ENCODE data around the gene TRIM41.
A peak's percentile ranks its signal among the peaks of the same experiment; 100 is the strongest.
"Not testable (repeated sequence)": the region's sequence is repeated elsewhere in the genome, so short reads cannot be mapped to it uniquely, and the experiment has no call there.

TRIM41 gene

GRCh38 chr5:181223058-181223728, at the start of gene TRIM41:
TRIM41 (plus strand) TSS chr5:181223281; CDS start chr5:181224000, 719 bp downstream.
- peak; percentile 94 for DNase-seq (ENCODE audit: low spot score)

DNA sequence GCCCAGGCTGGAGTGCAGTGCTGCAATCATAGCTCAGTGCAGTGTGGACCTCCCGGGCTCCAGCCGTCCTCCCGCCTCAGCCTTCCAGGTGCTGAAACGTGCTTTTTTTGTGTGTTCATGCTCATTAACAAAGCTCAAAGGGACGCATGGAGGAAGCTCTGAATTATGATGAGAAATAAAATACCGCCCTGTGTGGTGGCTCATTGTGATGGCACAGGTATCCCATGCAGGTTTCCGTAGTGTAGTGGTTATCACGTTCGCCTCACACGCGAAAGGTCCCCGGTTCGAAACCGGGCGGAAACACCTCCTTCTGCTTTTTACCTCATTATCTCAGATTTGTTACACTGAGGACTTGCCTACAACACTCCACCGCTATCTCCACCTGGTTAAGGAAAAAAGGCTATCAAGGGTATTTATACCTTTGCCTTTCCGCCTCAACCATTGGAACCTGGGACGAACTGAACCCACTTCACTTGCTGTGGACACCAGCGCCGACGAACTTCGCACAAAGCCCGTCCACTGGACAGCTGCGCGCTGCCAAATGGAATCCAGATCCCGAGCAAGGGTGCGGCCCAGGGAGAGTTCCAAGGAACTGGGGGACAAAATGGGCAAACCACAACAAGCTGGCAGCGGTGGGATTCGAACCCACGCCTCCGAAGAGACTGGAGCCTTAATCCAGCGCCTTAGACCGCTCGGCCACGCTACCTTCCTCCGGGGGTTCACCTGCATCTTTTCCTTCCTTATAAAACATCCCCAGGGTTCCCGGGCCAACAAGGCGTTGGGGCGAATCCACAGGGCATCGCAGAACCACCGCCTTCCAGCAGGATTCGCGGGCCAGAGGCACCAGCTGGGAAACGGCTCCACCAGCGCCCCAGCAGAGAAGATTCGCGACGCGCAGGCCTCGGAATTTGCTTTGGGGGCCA, 49.4 kb upstream of the TRIM41 start:
- no peak for DNase-seq (ENCODE audit: low spot score)

GRCh38 chr5:181176254-181176952, 46.7 kb upstream of the TRIM41 start:
- DNase-seq (ENCODE audit: low spot score) = no peak

GRCh38 chr5:181177559-181177958, 45.5 kb upstream of the TRIM41 start:
- not testable (repeated sequence) for DNase-seq (ENCODE audit: low spot score)

GRCh38 chr5:181181650-181182565, 41.2 kb upstream of the TRIM41 start:
- DNase-seq (ENCODE audit: low spot score) = peak; percentile 73

DNA sequence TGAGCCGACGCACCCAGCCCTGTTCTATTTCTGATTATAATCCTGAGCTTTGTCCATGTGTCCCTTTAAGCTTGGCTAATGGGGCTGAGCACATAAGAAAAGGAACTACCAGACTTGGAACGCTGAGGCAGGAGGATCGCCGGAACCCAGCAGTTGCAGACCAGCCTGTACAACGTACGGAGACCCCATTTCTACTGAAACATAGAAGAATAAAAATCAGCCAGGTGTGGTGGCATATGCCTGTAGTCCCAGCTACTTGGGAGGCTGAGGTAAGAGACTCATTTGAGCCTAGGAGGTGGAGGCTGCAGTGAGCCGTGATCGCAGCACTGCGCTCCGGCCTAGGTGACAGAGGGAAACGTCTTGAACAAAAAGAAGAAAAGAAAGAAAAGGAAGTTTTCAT, 40.4 kb upstream of the TRIM41 start:
- DNase-seq (ENCODE audit: low spot score) = no peak

DNA sequence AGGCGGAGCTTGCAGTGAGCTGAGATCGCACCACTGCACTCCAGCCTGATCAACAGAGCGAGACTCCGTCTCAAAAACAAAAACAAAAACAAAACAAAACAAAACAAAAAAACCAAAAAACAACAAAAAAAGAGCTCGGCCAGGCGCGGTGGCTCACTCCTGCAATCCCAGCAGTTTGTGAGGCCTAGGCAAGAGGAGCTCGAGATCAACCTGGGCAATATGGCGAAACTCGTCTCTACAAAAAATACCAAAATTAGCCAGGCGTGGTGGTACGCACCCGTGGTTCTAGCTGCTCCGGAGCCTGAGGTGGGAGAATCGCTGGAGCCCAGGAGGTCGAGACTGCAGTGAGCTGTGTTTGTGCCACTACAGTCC, 38.2 kb upstream of the TRIM41 start:
- no peak for DNase-seq (ENCODE audit: low spot score)

DNA sequence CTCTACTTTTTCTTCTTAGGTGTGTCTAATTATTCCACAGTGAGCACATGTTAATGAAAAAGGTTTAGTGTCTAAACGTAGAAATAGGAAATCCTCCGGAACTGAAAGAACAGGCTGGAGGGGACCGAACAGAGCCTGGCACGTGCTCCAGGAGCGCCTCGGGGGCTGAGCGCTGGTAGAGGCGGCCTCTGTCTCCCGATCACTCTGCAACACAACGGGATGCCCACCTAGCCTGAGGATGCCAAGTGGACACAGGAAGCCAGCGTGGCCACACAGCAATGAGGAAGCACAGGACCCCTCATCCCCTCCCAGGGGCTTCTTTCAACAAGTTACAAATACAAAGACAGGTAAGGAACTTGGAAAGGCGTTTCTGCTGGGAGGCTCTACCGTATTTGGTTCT, 37.5 kb upstream of the TRIM41 start:
- DNase-seq (ENCODE audit: low spot score) = no peak

GRCh38 chr5:181186022-181186421, 37.1 kb upstream of the TRIM41 start:
- no peak for DNase-seq (ENCODE audit: low spot score)

DNA sequence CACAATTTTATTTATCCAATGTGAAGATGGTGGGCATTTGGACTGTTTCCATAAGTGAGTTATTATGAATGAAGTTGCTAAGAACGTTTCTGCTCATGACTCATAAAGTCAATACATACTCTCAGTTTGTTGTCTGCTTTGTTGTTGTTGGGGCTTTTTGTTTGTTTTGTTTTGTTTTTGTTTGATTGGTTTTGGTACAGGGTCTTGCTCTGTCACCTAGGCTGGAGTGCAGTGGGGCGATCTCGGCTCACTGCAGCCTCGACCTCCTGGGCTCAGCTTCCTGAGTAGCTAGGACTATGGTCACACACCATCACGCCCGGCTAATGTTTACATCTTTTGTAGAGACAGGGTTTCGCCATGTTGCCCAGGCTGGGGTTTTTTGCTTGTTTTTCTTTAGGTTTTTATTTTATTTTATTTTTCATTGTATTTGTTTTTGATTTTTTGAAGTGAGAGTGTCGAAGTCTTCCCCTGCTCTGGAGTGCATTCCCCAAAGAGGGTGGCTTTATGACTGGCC, 36.0 kb upstream of the TRIM41 start:
- no peak for DNase-seq (ENCODE audit: low spot score)

DNA sequence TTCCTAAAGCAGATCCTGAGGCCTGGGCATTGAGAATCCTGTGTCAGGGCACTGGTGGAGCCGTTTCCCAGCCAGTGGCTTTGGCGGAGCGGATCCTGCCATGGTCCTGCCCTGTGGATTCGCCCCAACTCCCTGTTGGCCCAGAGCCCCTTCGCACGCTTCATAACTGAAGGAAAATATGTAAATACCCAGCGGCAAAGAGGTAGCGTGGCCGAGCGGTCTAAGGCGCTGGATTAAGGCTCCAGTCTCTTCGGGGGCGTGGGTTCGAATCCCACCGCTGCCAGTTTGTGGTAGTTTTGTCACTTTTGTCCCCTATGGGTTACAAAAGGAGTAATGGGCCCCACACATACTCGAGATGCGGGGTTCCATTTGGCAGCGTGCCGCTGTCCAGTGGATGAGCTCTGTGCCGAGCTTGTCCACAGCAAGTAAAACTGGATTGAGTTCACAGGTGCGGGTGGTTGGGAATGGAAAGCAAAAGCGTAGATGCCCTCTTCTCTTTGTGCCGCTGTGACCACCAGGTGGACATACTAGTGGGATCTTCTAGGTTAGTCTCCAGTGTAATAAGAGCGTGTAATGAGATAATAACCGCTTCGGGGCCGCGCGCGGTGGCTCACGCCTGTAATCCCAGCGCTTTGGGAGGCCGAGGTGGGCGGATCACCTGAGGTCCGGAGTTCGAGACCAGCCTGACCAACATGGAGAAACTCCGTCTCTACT, 35.4 kb upstream of the TRIM41 start:
- DNase-seq (ENCODE audit: low spot score) = peak; percentile 76

GRCh38 chr5:181188700-181189362, 34.2 kb upstream of the TRIM41 start:
- peak; percentile 89 for DNase-seq (ENCODE audit: low spot score)

DNA sequence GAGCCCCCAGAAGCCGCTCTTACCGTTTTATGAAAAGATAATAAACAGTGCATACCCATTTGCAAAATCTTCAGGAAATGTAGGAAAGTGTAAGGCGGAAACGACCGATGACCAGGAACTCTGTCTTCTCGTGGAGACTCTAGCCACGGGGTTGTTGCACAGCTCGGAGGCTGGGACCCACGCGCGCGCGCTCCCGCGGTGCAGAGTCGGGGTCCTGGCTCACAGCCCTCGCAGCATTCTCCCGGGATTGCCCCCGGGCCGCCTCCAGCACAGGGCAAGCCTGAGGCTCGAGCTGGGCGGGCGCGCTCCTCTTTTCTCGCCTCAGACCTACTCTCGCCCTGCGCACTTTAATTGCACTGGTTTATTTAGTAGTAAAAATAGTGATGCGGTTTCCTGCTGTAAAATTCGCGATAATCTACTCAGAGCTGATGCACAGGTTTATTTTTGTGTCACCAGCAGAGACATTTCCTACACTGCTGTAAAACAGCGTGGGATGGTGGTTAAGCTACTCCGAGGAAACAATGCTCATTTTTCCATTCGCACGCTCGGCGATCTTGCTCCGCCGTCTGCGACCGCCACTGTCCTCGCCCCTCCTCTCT, 33.6 kb upstream of the TRIM41 start:
- no peak for DNase-seq (ENCODE audit: low spot score)

- peak; percentile 35 for DNase-seq (ENCODE audit: low spot score)
These were observed 32.9 kb upstream of the TRIM41 start for GRCh38 chr5:181189962-181190710.

DNA sequence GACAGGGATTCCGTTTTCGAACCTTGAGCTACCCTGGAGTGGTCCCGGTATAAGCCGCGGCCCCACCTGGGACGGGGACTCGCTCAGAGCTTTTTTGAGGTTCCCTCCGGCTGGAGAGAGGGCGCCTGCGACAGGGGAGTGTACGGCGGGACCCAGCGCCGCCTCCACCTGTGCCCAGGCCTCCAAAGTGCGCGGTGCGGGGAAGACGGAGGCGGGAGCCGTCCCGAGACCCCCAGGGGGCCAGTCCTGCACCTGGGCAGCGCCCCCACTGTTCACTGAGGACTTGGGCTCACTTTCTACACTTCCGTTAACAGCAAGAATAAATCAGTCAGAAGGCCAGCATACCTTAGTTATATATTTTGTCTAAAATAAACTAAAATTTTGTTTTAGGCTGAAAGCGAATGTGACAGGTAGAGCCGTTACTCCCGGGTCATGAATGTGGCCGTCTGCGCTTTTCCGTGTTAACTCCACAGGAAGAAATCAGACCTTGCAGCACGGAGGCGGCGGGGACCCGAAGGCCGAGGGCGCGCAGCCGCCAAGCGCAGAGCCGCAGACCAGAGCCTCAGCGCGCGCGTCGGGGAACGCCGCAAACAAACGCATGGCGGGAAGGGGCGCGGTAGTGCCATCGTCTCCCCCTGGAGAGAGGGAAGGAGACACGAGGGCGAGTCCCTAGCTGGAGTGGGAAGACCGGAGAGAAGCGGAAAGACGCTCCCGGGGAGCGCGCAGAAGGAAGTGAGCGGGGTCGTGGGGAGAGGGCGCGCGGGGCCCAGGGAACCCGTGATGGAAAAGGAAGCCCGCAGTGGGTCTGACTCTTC, 32.2 kb upstream of the TRIM41 start:
- DNase-seq (ENCODE audit: low spot score) = no peak

DNA sequence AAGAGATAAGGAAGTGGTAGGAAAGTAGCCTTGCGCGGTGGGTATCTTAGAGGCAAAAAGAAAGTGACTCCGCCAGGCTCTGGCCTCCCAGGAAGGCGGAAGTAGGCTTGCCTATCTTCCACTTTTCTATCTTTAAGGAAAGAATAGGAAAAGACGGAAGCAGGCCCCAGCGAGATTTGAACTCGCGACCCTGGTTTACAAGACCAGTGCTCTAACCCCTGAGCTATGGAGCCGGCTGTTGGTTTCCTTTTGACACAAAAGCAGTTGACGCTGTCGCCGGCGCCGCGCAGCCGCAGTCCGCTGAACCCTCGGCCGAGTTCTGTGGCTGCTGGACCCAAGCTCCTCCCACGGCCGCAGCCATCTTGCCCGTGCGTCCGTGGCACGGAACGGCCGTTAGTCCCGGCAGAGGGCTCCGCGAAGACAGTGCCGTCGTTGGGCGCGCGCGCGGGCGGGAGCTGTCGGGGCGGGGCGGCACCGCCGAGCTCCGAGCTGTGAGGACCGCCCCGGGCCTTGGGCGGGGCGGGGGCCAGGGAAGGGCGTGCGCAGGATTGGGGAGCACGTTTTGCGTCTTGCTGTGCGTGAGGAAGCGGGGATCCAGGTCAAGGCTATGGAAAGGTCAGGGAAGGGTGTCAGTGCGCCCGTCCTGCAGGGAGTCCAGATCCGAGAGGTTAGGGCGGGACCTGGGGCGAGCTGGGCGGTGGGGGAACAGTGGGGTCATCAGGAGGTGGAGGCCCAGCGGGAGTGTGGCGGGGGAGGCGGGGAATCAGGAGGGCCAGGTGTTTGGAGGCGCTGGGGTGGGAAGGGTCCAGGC, 31.4 kb upstream of the TRIM41 start:
- DNase-seq (ENCODE audit: low spot score) = peak; percentile 98

DNA sequence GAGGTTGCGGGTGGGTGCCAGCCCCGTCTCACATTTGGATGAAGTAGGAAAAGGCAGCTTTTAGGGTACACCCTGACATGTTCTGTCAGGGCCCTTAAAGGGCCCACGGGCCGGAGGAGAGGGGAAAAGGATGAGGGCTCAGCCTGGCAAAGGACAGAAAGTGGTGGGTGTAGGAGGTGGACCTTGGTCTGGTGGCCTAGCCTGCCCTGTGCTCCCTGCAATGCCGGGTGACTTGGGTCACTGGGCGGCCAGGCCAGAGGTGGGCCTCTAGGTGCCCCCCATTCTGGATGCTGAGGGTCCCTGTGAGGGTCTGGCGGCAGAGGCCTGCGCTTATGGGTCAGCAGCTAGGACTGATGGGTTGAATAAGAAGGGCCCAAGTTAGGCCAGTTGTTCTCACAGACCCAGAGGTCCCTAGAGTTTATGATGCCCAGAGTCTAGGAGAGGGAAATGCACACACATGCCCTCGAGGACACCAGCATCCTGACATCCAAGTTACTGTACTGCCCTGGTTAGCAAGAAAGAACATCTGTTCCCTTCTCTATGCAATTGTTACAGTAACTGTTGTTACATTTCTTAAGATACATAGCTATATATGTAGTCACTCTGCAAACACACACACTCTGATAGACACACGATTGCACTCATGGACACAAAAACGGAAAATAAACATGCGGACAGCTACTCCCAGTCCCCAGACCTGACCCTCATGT, 30.6 kb upstream of the TRIM41 start:
- DNase-seq (ENCODE audit: low spot score) = no peak
